H9 (cell line): ENCODE data around the gene CCL27. TPM values are rescaled to one million over a fixed set of nuclear protein-coding genes. Genes with fewer than 3 reads are reported as not detected.
A peak's percentile ranks its signal among the peaks of the same experiment; 100 is the strongest.

Experiments
- DNase-seq: peaks from one replicate; pipeline ENCODE4 v3.0.0-alpha.2; 2017
- H2AFZ ChIP-seq: one replicate; pipeline ENCODE4 v1.6.1; 2013; ENCODE audit warnings: mild to moderate bottlenecking, low read length, control low read depth, moderate library complexity
- H2AK5ac ChIP-seq: 2 replicates; pipeline ENCODE4 v1.6.1; 2013; ENCODE audit warnings: low read length, control low read depth, mixed read lengths; ENCODE audit not compliant: insufficient read length
- H2BK120ac ChIP-seq: one replicate; pipeline ENCODE4 v1.6.1; 2013; ENCODE audit warnings: low read depth, mild to moderate bottlenecking, low read length, control low read depth, inconsistent platforms; ENCODE audit not compliant: poor library complexity, severe bottlenecking
- H2BK12ac ChIP-seq: 2 replicates; pipeline ENCODE4 v1.6.1; 2013; ENCODE audit warnings: low read length, control low read depth, mixed read lengths, low read depth; ENCODE audit not compliant: insufficient read length
- H2BK15ac ChIP-seq: 2 replicates; pipeline ENCODE4 v1.6.1; 2013; ENCODE audit warnings: low read depth, low read length, control low read depth
- H2BK20ac ChIP-seq: one replicate; pipeline ENCODE4 v1.6.1; 2013; ENCODE audit warnings: low read depth, mild to moderate bottlenecking, low read length, control low read depth, inconsistent platforms; ENCODE audit not compliant: poor library complexity, severe bottlenecking
- H2BK5ac ChIP-seq: 2 replicates; pipeline ENCODE4 v1.6.1; 2013; ENCODE audit warnings: low read length, control low read depth, mixed read lengths; ENCODE audit not compliant: insufficient read length
- H3K14ac ChIP-seq: 2 replicates; pipeline ENCODE4 v1.6.1; 2013; ENCODE audit warnings: low read length, control low read depth; ENCODE audit not compliant: insufficient read depth
- H3K18ac ChIP-seq: 2 replicates; pipeline ENCODE4 v1.6.1; 2013; ENCODE audit warnings: low read depth, mild to moderate bottlenecking, mixed read lengths, low read length, control low read depth; ENCODE audit not compliant: insufficient read length
- H3K23ac ChIP-seq: 2 replicates; pipeline ENCODE4 v1.6.1; 2013; ENCODE audit warnings: low read length, control low read depth, mixed read lengths, low read depth; ENCODE audit not compliant: insufficient read length
- H3K23me2 ChIP-seq: 2 replicates; pipeline ENCODE4 v1.6.1; 2013; ENCODE audit warnings: low read depth, mild to moderate bottlenecking, mixed read lengths, low read length, control low read depth; ENCODE audit not compliant: insufficient read length, poor library complexity, severe bottlenecking
- H3K27ac ChIP-seq: 2 replicates; pipeline ENCODE4 v1.5.1; 2013; ENCODE audit warnings: low read length, control low read depth, mixed read lengths, low read depth; ENCODE audit not compliant: insufficient read length
- H3K27me3 ChIP-seq: 2 replicates; pipeline ENCODE4 v1.6.1; 2013; ENCODE audit warnings: low read length, control low read depth, inconsistent platforms; ENCODE audit not compliant: insufficient read depth
- H3K4ac ChIP-seq: 2 replicates; pipeline ENCODE4 v1.6.1; 2013; ENCODE audit warnings: low read depth, mild to moderate bottlenecking, control low read depth, inconsistent platforms, low read length, moderate library complexity
- H3K4me1 ChIP-seq: 2 replicates; pipeline ENCODE4 v1.6.1; 2013; ENCODE audit warnings: low read length, control low read depth, inconsistent platforms; ENCODE audit not compliant: insufficient read depth
- H3K4me2 ChIP-seq: 2 replicates; pipeline ENCODE4 v1.6.1; 2013; ENCODE audit warnings: low read length, control low read depth, mixed read lengths; ENCODE audit not compliant: insufficient read length, insufficient read depth
- H3K56ac ChIP-seq: 2 replicates; pipeline ENCODE4 v1.6.1; 2013; ENCODE audit warnings: low read depth, mild to moderate bottlenecking, mixed read lengths, low read length, control low read depth; ENCODE audit not compliant: insufficient read length
- H3K79me1 ChIP-seq: 2 replicates; pipeline ENCODE4 v1.6.1; 2013; ENCODE audit warnings: low read depth, mild to moderate bottlenecking, moderate library complexity, low read length, control low read depth, inconsistent platforms; ENCODE audit not compliant: insufficient read depth, poor library complexity, severe bottlenecking
- H3K79me2 ChIP-seq: 2 replicates; pipeline ENCODE4 v1.6.1; 2013; ENCODE audit warnings: low read length, control low read depth, inconsistent platforms; ENCODE audit not compliant: insufficient read depth
- H3K9ac ChIP-seq: 2 replicates; pipeline ENCODE4 v1.6.1; 2013; ENCODE audit warnings: low read length, control low read depth, mixed read lengths; ENCODE audit not compliant: insufficient read length; ENCODE audit errors: extremely low read depth
- H3K9me3 ChIP-seq: one replicate; pipeline ENCODE4 v1.6.1; 2013; ENCODE audit warnings: low read depth, low read length, inconsistent platforms; ENCODE audit not compliant: control insufficient read depth
- H3T11ph ChIP-seq: one replicate; pipeline ENCODE4 v1.6.1; 2013; ENCODE audit warnings: mild to moderate bottlenecking, low read length, control low read depth, inconsistent platforms
- H4K20me1 ChIP-seq: one replicate; pipeline ENCODE4 v1.6.1; 2013; ENCODE audit not compliant: control insufficient read depth, insufficient read length, insufficient read depth
- H4K5ac ChIP-seq: 2 replicates; pipeline ENCODE4 v1.6.1; 2013; ENCODE audit warnings: low read depth, mild to moderate bottlenecking, mixed read lengths, low read length, control low read depth; ENCODE audit not compliant: insufficient read length
- H4K8ac ChIP-seq: replicated peaks from 2 replicates; pipeline ENCODE4 v1.6.1; 2013; ENCODE audit warnings: low read length, control low read depth, mixed read lengths, low read depth; ENCODE audit not compliant: insufficient read length
- H4K91ac ChIP-seq: 2 replicates; pipeline ENCODE4 v1.6.1; 2013; ENCODE audit warnings: low read depth, mild to moderate bottlenecking, moderate library complexity, mixed read lengths, low read length, control low read depth; ENCODE audit not compliant: insufficient read length
- H3K27ac Mint-ChIP-seq, 3 experiments: 2 replicates in 2 of 3; 3 replicates in 1 of 3; pipeline ENCODE4 v1.8.0; 2020 to 2021; ENCODE audit warnings: mixed read lengths in 3 of 3, mild to moderate bottlenecking in 1 of 3, moderate library complexity in 1 of 3
- H3K27me3 Mint-ChIP-seq: 2 replicates; pipeline ENCODE4 v1.8.0; 2021; ENCODE audit warnings: low read depth, mild to moderate bottlenecking, moderate library complexity, mixed read lengths
- H3K36me3 Mint-ChIP-seq, 3 experiments: 2 replicates in 2 of 3; 3 replicates in 1 of 3; pipeline ENCODE4 v1.8.0; 2020 to 2021; ENCODE audit warnings: low read depth in 3 of 3, mixed read lengths in 3 of 3; ENCODE audit not compliant: insufficient read depth in 1 of 3
- H3K4me1 Mint-ChIP-seq, 2 experiments: 2 replicates each; pipeline ENCODE4 v1.8.0; 2020; ENCODE audit warnings: mixed read lengths in 2 of 2
- H3K4me3 Mint-ChIP-seq, 2 experiments: 2 replicates in 1 of 2; 3 replicates in 1 of 2; pipeline ENCODE4 v1.8.0; 2020 to 2021; ENCODE audit warnings: mild to moderate bottlenecking in 2 of 2, mixed read lengths in 2 of 2, moderate library complexity in 1 of 2
- H3K9me3 Mint-ChIP-seq, 2 experiments: 2 replicates in 1 of 2; 3 replicates in 1 of 2; pipeline ENCODE4 v1.8.0; 2020; ENCODE audit warnings: mild to moderate bottlenecking in 2 of 2, mixed read lengths in 2 of 2, moderate library complexity in 1 of 2
- WGBS: extraction: QIAGEN DNeasy Blood & Tissue Kit; methylation state at CpG from one replicate; pipeline ENCODE4 v1.1.7; 2013; ENCODE audit warnings: missing lambda C conversion rate, low lambda C conversion rate, mixed read lengths; ENCODE audit not compliant: insufficient read length; ENCODE audit errors: extremely low coverage; 5-methylcytosine and 5-hydroxymethylcytosine counted together
- total RNA-seq: library from RNA; stranded (reverse); gene quantifications from 2 replicates; pipeline ENCODE4 v1.2.1, GENCODE V29; 2021
- TF ChIP-seq, protein P1 (sequence below): fragments of 200-600 bp; sonication (generic); conservative IDR thresholded peaks from 3 replicates; pipeline ENCODE4 v1.8.0; 2021; ENCODE audit warnings: antibody characterized with exemption, mild to moderate bottlenecking

Gene CCL27
- total RNA-seq, 1 experiment from 2014 or later: 0.28 TPM

DNA sequence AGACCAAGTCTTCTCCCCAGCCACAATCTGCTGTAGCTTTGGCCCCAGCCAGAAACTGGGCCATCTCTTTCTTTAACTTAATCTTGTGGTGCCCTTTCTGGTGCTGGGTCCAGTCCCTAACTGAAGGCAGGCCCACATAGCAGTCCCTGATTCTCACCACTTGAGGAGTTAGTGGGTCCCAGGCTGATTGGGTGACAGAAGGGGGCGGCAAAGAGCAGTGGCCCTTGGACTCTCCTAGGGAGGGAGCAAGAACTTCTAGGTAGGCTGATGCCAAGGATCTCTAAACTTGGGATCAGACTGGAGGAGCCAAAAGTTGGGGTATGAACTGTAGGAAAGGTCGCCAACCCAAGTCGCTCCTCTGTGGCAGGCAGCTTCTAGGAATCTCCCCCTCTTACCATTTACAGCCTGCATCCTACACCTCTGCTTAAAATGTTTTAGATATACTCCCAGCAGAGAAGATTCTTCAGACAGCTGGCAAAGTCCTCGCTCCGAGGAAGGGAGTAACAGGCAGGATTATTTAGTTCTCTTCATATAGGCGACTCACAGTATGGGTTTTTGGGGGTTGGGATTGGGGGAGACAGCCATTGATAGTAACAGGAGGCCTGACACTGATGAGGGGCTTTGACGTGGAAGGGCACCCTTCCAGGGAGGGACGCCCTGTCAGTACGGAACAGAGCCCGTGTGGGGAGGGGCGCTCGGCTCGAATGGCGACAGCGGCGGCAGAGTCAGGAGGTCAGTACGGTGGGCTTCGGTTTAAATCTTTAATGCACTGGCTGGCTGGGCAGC lies 2.0 kb upstream of the CCL27 start:
- TF ChIP-seq, protein P1, sequence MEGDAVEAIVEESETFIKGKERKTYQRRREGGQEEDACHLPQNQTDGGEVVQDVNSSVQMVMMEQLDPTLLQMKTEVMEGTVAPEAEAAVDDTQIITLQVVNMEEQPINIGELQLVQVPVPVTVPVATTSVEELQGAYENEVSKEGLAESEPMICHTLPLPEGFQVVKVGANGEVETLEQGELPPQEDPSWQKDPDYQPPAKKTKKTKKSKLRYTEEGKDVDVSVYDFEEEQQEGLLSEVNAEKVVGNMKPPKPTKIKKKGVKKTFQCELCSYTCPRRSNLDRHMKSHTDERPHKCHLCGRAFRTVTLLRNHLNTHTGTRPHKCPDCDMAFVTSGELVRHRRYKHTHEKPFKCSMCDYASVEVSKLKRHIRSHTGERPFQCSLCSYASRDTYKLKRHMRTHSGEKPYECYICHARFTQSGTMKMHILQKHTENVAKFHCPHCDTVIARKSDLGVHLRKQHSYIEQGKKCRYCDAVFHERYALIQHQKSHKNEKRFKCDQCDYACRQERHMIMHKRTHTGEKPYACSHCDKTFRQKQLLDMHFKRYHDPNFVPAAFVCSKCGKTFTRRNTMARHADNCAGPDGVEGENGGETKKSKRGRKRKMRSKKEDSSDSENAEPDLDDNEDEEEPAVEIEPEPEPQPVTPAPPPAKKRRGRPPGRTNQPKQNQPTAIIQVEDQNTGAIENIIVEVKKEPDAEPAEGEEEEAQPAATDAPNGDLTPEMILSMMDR: peak; percentile 97
- Histone ChIP-seq H2BK15ac (no peak overlapping the region), H2BK120ac (no peak overlapping the region), H4K5ac (no peak overlapping the region), H2BK12ac (no peak overlapping the region), H2AK5ac (no peak overlapping the region), H4K20me1 (no peaks in the 10 kb centered on the region), H3K23me2 (peaks cover 13% of the 10 kb centered on the region), H4K8ac (no peak overlapping the region), H3K27ac (no peak overlapping the region), H3K79me1 (no peaks in the 10 kb centered on the region), H3T11ph (no peak overlapping the region), H3K14ac (no peak overlapping the region), H3K56ac (no peak overlapping the region), H2BK20ac (no peak overlapping the region), H3K9me3 (no peaks in the 10 kb centered on the region), H3K4ac (no peak overlapping the region), H3K4me1 (no peaks in the 10 kb centered on the region), H3K79me2 (no peaks in the 10 kb centered on the region), H4K91ac (no peak overlapping the region), H2AFZ (no peak overlapping the region), H3K27me3 (no peaks in the 10 kb centered on the region), H3K9ac (no peak overlapping the region), H2BK5ac (no peak overlapping the region), H3K23ac (no peak overlapping the region), H3K4me2 (peak overlapping the region; percentile 87), H3K18ac (no peak overlapping the region)
- Mint-ChIP-seq H3K27me3 (peaks cover 6% of the 10 kb centered on the region), H3K36me3 (peaks cover 19 to 20% (median 19%) of the 10 kb centered on the region in 3 experiments; a peak in 6 of 7 replicates), H3K9me3 (peaks cover 6 to 9% of the 10 kb centered on the region in 2 experiments; a peak in 4 of 5 replicates), H3K4me1 (peaks cover 7 to 8% of the 10 kb centered on the region in 2 experiments), H3K4me3 (peak overlapping the region; percentile 88 to 92), H3K27ac (peak overlapping the region in 2 of 3 experiments; percentile 41 to 77; a peak in 3 of 7 replicates)
- peak; percentile 94 for DNase-seq
- no CpG with 5 or more reads among the region's 18 CpGs for WGBS
